ENCODE data around the gene DLG1. TPM values are rescaled to one million over a fixed set of nuclear protein-coding genes. Genes with fewer than 3 reads are reported as not detected.
"Not testable (repeated sequence)": the region's sequence is repeated elsewhere in the genome, so short reads cannot be mapped to it uniquely, and the experiment has no call there.

DLG1 gene
- total RNA-seq, 1 donor = 49.6 TPM

DNA sequence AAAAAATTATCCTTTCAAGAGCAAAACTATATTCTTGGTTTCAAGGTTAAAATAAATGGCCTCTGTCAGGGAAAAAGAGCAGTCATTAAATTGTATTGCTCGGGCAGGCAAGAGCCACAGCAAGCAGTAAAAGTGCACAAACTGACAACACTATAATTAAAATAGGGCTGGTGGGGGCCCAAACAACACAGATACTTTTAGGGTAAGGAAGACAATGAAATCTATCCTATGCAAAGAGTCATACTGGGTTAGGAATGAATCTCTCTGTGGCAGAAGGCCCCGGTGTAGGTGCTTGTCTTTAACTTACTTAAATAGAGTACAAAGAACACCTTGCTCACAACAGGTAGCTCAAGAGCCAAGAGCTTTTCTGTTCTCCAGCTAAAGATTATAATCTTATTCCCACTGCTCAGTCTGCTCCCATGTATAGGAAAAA is 94.7 kb downstream of the DLG1 start:
- no peak for DNase-seq (ENCODE audit: low read depth)
- no peak overlapping the region for H3K4me3 ChIP-seq (ENCODE audit: low read depth, low read length)
- TF ChIP-seq, protein P1, sequence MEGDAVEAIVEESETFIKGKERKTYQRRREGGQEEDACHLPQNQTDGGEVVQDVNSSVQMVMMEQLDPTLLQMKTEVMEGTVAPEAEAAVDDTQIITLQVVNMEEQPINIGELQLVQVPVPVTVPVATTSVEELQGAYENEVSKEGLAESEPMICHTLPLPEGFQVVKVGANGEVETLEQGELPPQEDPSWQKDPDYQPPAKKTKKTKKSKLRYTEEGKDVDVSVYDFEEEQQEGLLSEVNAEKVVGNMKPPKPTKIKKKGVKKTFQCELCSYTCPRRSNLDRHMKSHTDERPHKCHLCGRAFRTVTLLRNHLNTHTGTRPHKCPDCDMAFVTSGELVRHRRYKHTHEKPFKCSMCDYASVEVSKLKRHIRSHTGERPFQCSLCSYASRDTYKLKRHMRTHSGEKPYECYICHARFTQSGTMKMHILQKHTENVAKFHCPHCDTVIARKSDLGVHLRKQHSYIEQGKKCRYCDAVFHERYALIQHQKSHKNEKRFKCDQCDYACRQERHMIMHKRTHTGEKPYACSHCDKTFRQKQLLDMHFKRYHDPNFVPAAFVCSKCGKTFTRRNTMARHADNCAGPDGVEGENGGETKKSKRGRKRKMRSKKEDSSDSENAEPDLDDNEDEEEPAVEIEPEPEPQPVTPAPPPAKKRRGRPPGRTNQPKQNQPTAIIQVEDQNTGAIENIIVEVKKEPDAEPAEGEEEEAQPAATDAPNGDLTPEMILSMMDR (IDR thresholded peaks at IDR 0.05; ENCODE audit: insufficient read depth, low read length) = no peak

DNA sequence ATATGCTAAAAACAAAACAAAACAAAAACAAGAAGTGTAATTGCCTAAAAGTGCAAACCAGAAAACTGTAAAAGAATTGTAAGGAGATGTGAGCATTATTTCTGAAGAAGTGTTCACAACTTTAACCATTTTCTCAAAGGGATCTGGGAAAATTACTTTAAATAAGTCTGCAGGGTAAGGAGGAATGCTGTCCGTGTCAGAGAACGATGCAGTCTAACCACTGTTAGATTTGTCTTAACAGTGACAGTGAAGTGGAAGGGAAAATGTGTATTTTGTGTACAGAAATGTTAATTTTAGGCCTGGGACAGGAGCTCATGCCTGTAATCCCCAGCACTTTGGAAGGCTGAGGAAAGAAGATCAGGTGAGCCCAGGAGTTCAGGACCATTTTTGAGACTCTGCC is 95.7 kb downstream of the DLG1 start:
- H3K4me3 ChIP-seq (ENCODE audit: low read depth, low read length) = no peak overlapping the region
- TF ChIP-seq, protein P1 (IDR thresholded peaks at IDR 0.05; ENCODE audit: insufficient read depth, low read length) = no peak
- DNase-seq (ENCODE audit: low read depth) = no peak

DNA sequence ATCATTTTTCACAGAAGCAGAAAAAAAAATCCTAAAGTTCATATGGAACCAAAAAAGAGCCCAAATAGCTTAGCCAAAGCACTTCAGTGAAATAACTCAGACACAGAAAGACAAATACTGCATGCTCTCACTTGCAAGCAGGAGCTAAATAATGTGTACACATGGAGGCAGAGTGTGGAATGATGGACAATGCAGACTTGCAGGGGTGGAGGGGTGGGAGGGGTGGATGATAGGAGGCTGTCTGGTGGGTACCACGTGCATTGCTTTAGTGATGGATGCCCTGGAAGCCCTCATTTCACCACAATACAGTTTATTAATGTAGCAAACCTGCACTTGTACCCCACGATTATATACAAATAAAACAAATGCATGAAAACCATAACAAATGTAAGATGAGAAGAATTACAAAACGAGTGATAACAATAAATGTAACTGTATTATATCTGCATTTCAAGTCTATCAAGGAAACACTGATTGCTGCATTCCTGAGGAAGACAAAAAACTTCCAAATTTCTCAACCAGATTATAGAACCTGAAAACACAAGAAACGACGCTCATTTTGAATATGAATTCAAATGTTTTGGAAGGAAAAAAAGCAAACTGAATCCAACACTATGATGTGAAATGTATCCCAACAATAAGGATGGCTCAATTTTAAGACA is 96.5 kb downstream of the DLG1 start:
- DNase-seq (ENCODE audit: low read depth) = no peak
- no peak overlapping the region for H3K4me3 ChIP-seq (ENCODE audit: low read depth, low read length)
- TF ChIP-seq, protein P1 (IDR thresholded peaks at IDR 0.05; ENCODE audit: insufficient read depth, low read length) = no peak

DNA sequence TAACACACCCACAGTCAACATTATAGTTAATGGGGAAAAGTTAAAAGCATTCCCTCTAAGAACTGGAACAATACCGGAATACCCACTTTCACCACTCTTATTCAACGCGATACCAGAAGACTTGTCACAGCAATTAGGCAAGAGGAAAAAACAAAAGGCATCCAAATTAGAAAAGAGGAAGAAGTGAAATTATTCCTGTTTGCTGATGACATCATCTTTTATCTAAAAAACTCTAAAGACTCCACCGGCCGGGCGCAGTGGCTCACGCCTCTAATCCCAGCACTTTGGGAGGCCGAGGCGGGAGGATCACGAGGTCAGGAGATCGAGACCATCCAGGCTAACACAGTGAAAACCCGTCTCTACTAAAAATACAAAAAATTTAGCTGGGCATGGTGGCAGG is 97.6 kb downstream of the DLG1 start:
- not testable (repeated sequence) for DNase-seq (ENCODE audit: low read depth); H3K4me3 ChIP-seq (ENCODE audit: low read depth, low read length)

DNA sequence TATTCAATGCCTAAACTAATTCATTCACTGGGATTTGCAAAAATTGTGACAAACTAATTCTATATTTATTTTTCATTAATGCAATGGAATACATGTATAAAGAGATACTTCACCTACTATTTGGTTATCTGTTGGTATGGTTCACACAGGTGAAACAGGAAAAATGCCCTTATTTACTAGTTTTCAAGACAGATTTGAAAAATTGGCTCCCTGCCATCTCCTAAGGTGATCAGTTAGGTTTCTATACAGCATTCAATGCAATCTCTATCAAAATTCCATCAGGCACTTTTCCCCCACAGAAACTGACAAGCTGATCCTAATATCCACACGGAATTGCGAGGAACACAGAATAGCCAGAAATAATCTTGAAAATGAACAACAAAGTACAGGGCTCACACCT is 101.1 kb downstream of the DLG1 start:
- TF ChIP-seq, protein P1 (IDR thresholded peaks at IDR 0.05; ENCODE audit: insufficient read depth, low read length) = no peak
- no peak overlapping the region for H3K4me3 ChIP-seq (ENCODE audit: low read depth, low read length)
- no peak for DNase-seq (ENCODE audit: low read depth)

DNA sequence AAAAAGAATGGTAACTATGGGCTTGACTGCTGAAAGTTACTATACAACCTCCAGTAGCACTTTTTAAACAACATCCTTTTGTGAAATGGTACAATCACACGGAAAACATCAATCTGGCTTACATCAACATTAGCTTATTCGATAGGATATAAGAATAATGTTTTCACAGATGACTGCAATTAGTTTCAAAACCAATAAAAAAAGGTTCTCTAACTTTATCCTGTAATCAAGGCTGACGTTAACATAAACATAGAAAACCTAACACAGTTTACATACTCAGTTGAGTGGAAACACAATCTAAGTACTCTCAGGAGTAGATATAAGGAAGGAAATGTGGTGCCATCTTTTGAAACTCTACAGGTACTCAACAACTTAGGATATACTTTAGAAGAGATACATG is 102.2 kb downstream of the DLG1 start:
- no peak overlapping the region for H3K4me3 ChIP-seq (ENCODE audit: low read depth, low read length)
- TF ChIP-seq, protein P1 (IDR thresholded peaks at IDR 0.05; ENCODE audit: insufficient read depth, low read length) = no peak
- no peak for DNase-seq (ENCODE audit: low read depth)

DNA sequence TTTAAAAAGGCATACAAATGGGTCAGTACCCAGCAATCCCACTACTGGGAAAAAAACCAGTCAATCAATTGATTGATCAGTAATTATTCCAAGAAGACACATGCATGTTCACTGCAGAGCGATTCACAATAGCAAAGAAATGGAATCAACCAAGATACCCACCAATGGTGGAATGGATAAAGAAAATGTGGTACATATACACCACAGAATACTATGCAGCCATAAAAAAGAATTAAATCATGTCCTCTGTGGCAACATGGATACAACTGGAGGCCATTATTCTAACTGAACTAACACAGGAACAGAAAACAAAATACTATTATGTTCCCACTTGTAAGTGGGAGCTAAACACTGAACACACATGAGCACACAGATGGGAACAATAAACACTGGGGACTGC is 103.1 kb downstream of the DLG1 start:
- DNase-seq (ENCODE audit: low read depth) = no peak
- TF ChIP-seq, protein P1 (IDR thresholded peaks at IDR 0.05; ENCODE audit: insufficient read depth, low read length) = no peak
- no peak overlapping the region for H3K4me3 ChIP-seq (ENCODE audit: low read depth, low read length)

DNA sequence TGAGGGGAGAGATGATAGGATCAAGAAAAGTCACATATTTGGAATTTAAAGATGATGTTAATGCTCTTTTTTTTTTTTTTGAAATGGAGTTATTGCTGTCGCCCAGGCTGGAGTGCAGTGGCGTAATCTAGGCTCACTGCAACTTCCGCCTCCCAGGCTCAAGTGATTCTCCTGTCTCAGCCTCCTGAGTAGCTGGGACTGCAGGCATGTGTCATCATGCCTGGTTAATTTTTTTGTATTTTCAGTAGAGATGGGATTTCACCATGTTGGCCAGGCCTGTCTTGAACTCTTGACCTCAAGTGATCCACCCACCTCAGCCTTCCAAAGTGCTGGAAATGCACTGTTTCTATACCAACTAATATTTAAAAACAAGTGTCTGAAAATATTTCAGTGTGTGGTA is 104.7 kb downstream of the DLG1 start:
- not testable (repeated sequence) for H3K4me3 ChIP-seq (ENCODE audit: low read depth, low read length); DNase-seq (ENCODE audit: low read depth)
